WTC11 (cell line): ENCODE results near the gene TSNAXIP1. TPM values are rescaled to one million over a fixed set of nuclear protein-coding genes. Genes with fewer than 3 reads are reported as not detected.

ENCODE experiments used
- ATAC-seq: fragments of 200-7000 bp; cut with Tn5 transposase; 2 replicates; pipeline ENCODE4 v1.10.0; 2021; ENCODE audit warnings: mild to moderate bottlenecking, moderate library complexity
- CTCF ChIA-PET: fragments of 300-600 bp; sonication (Branson Sonifier 250); formaldehyde crosslinking; loops from one replicate; lab custom pipeline; 2021; ENCODE audit warnings: antibody characterized with exemption; lab: Charles Lee
- POLR2A ChIA-PET: fragments of 350-600 bp; sonication (Branson Sonifier 250); formaldehyde crosslinking; loops from one replicate; lab custom pipeline; 2021; ENCODE audit warnings: antibody characterized with exemption; lab: Charles Lee
- DNase-seq: peaks from one replicate; pipeline ENCODE4 v3.0.0; 2021; ENCODE audit warnings: low spot score
- H3K27ac Mint-ChIP-seq: 2 replicates; pipeline ENCODE4 v1.8.0; 2021; ENCODE audit warnings: mixed read lengths
- H3K27me3 Mint-ChIP-seq: 2 replicates; pipeline ENCODE4 v1.8.0; 2021; ENCODE audit warnings: low read depth, mild to moderate bottlenecking, moderate library complexity, mixed read lengths
- H3K36me3 Mint-ChIP-seq: 2 replicates; pipeline ENCODE4 v1.8.0; 2021; ENCODE audit warnings: mixed read lengths
- H3K4me1 Mint-ChIP-seq: 2 replicates; pipeline ENCODE4 v1.8.0; 2022; ENCODE audit warnings: mixed read lengths
- H3K4me3 Mint-ChIP-seq: 2 replicates; pipeline ENCODE4 v1.8.0; 2021; ENCODE audit warnings: mild to moderate bottlenecking, moderate library complexity, mixed read lengths
- H3K9me3 Mint-ChIP-seq: 2 replicates; pipeline ENCODE4 v1.8.0; 2021; ENCODE audit warnings: mixed read lengths
- CBFB ChIP-seq: sonication (generic); formaldehyde crosslinking; IDR thresholded peaks from 2 replicates; pipeline ENCODE4 v1.8.1; 2022; ENCODE audit warnings: mild to moderate bottlenecking, low read depth, missing genetic modification reagents
- FOXJ3 ChIP-seq: sonication (generic); formaldehyde crosslinking; IDR thresholded peaks from 2 replicates; pipeline ENCODE4 v1.9.0; 2021; ENCODE audit warnings: missing genetic modification reagents, mild to moderate bottlenecking, borderline replicate concordance
- FOXP1 ChIP-seq: sonication (generic); formaldehyde crosslinking; IDR thresholded peaks from 2 replicates; pipeline ENCODE4 v1.8.0; 2022; ENCODE audit warnings: missing genetic modification reagents, mild to moderate bottlenecking, moderate library complexity, borderline replicate concordance
- JUN ChIP-seq: sonication (generic); formaldehyde crosslinking; IDR thresholded peaks from 2 replicates; pipeline ENCODE4 v1.8.0; 2023; ENCODE audit warnings: mild to moderate bottlenecking, missing genetic modification reagents
- KAT7 ChIP-seq: sonication (generic); formaldehyde crosslinking; IDR thresholded peaks from 2 replicates; pipeline ENCODE4 v1.8.1; 2023; ENCODE audit warnings: missing genetic modification reagents, mild to moderate bottlenecking, borderline replicate concordance
- MYBL2 ChIP-seq: sonication (generic); formaldehyde crosslinking; IDR thresholded peaks from 2 replicates; pipeline ENCODE4 v1.8.1; 2023; ENCODE audit warnings: mild to moderate bottlenecking, moderate library complexity, missing genetic modification reagents
- NFE2L1 ChIP-seq: sonication (generic); formaldehyde crosslinking; IDR thresholded peaks from 2 replicates; pipeline ENCODE4 v1.8.1; 2023; ENCODE audit warnings: missing genetic modification reagents
- NR1H2 ChIP-seq: sonication (generic); formaldehyde crosslinking; IDR thresholded peaks from 2 replicates; pipeline ENCODE4 v1.9.0; 2021; ENCODE audit warnings: mild to moderate bottlenecking, moderate library complexity, missing genetic modification reagents
- PRRX2 ChIP-seq: fragments of 250-450 bp; sonication (Bioruptor Pico); IDR thresholded peaks from 2 replicates; pipeline ENCODE4 v1.8.0; 2021; ENCODE audit warnings: mild to moderate bottlenecking
- SMAD3 ChIP-seq: sonication (generic); formaldehyde crosslinking; IDR thresholded peaks from 2 replicates; pipeline ENCODE4 v1.8.0; 2022; ENCODE audit warnings: missing genetic modification reagents, mild to moderate bottlenecking, borderline replicate concordance
- SP1 ChIP-seq: sonication (generic); formaldehyde crosslinking; conservative IDR thresholded peaks from 2 replicates; pipeline ENCODE4 v1.8.1; 2022; ENCODE audit warnings: missing genetic modification reagents
- total RNA-seq: library from RNA; stranded (reverse); gene quantifications from 3 replicates; pipeline ENCODE4 v1.2.3, GENCODE V29; 2021
- TF ChIP-seq, protein P1 (sequence below): sonication (generic); formaldehyde crosslinking; IDR thresholded peaks from 2 replicates; pipeline ENCODE4 v1.8.0; 2023; ENCODE audit warnings: missing genetic modification reagents, mild to moderate bottlenecking, borderline replicate concordance
- TF ChIP-seq, protein P2 (sequence below): sonication (generic); formaldehyde crosslinking; IDR thresholded peaks from 2 replicates; pipeline ENCODE4 v1.8.1; 2022; ENCODE audit warnings: mild to moderate bottlenecking, missing genetic modification reagents, moderate library complexity, borderline replicate concordance
- TF ChIP-seq, protein P3 (sequence below): sonication (generic); formaldehyde crosslinking; IDR thresholded peaks from 2 replicates; pipeline ENCODE4 v1.8.1; 2023; ENCODE audit warnings: mild to moderate bottlenecking, moderate library complexity, missing genetic modification reagents
- TF ChIP-seq, protein P4 (sequence below): sonication (generic); formaldehyde crosslinking; IDR thresholded peaks from 2 replicates; pipeline ENCODE4 v1.8.1; 2023; ENCODE audit warnings: mild to moderate bottlenecking, missing genetic modification reagents
- TF ChIP-seq, protein P5 (sequence below): sonication (generic); formaldehyde crosslinking; IDR thresholded peaks from 2 replicates; pipeline ENCODE4 v1.8.0; 2022; ENCODE audit warnings: missing genetic modification reagents
- TF ChIP-seq, protein P6 (sequence below): sonication (generic); formaldehyde crosslinking; IDR thresholded peaks from 2 replicates; pipeline ENCODE4 v1.8.1; 2022; ENCODE audit warnings: low read depth, missing genetic modification reagents, borderline replicate concordance
- TF ChIP-seq, protein P7 (sequence below): sonication (generic); formaldehyde crosslinking; IDR thresholded peaks from 2 replicates; pipeline ENCODE4 v1.8.0; 2022; ENCODE audit warnings: mild to moderate bottlenecking, missing genetic modification reagents

The TSNAXIP1 gene
- total RNA-seq, 1 experiment from 2014 or later: 0.48 TPM

DNA sequence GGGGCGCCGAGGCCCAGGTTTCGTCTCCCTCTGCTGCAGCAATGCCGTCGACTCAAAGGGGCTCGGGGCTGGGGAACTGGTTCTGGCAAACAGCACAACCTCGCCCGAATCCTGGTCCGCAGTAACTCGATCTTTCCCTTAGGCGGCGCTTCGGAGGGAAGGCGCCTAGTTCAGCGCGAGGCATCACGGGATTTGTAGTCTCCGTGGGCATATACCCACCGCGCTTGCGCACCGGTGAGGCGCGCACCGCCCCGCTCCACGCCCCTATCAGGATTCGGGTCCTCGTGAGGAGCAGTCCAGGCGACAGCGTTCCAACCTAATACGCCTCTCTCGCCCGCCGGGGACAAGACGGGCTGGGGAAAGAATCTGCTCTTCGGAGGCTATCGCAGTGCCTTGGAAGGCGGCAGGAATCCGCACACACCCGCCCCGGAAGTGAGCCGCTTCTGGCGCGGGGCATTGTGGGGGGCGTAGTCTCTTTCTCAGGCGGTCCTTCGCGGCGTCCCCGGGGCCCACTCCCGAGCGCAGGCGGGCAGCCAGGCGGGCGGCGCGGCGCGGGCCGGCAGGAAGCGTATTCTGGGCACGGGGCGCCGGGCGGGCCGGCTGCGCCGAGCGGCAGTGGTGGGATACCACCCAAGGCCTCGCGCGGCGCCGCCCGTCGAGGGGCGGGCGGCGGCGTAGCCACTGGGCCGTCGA is 35.3 kb downstream of the TSNAXIP1 start, which contains the start of gene THAP11 (continued):
- peak; percentile 10; the same call in 1 of the 2 replicates for TF ChIP-seq FOXP1
- TF ChIP-seq NR1H2 (CRISPR knock-in tag): no peak
- TF ChIP-seq, protein P1, sequence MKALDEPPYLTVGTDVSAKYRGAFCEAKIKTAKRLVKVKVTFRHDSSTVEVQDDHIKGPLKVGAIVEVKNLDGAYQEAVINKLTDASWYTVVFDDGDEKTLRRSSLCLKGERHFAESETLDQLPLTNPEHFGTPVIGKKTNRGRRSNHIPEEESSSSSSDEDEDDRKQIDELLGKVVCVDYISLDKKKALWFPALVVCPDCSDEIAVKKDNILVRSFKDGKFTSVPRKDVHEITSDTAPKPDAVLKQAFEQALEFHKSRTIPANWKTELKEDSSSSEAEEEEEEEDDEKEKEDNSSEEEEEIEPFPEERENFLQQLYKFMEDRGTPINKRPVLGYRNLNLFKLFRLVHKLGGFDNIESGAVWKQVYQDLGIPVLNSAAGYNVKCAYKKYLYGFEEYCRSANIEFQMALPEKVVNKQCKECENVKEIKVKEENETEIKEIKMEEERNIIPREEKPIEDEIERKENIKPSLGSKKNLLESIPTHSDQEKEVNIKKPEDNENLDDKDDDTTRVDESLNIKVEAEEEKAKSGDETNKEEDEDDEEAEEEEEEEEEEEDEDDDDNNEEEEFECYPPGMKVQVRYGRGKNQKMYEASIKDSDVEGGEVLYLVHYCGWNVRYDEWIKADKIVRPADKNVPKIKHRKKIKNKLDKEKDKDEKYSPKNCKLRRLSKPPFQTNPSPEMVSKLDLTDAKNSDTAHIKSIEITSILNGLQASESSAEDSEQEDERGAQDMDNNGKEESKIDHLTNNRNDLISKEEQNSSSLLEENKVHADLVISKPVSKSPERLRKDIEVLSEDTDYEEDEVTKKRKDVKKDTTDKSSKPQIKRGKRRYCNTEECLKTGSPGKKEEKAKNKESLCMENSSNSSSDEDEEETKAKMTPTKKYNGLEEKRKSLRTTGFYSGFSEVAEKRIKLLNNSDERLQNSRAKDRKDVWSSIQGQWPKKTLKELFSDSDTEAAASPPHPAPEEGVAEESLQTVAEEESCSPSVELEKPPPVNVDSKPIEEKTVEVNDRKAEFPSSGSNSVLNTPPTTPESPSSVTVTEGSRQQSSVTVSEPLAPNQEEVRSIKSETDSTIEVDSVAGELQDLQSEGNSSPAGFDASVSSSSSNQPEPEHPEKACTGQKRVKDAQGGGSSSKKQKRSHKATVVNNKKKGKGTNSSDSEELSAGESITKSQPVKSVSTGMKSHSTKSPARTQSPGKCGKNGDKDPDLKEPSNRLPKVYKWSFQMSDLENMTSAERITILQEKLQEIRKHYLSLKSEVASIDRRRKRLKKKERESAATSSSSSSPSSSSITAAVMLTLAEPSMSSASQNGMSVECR (CRISPR knock-in tag): peak; percentile 22; the same call in 1 of the 2 replicates
- no peak for TF ChIP-seq FOXJ3
- TF ChIP-seq SP1 (CRISPR knock-in tag): peak; percentile 93
- TF ChIP-seq, protein P2, sequence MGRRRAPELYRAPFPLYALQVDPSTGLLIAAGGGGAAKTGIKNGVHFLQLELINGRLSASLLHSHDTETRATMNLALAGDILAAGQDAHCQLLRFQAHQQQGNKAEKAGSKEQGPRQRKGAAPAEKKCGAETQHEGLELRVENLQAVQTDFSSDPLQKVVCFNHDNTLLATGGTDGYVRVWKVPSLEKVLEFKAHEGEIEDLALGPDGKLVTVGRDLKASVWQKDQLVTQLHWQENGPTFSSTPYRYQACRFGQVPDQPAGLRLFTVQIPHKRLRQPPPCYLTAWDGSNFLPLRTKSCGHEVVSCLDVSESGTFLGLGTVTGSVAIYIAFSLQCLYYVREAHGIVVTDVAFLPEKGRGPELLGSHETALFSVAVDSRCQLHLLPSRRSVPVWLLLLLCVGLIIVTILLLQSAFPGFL (CRISPR knock-in tag): no peak
- TF ChIP-seq, protein P3, sequence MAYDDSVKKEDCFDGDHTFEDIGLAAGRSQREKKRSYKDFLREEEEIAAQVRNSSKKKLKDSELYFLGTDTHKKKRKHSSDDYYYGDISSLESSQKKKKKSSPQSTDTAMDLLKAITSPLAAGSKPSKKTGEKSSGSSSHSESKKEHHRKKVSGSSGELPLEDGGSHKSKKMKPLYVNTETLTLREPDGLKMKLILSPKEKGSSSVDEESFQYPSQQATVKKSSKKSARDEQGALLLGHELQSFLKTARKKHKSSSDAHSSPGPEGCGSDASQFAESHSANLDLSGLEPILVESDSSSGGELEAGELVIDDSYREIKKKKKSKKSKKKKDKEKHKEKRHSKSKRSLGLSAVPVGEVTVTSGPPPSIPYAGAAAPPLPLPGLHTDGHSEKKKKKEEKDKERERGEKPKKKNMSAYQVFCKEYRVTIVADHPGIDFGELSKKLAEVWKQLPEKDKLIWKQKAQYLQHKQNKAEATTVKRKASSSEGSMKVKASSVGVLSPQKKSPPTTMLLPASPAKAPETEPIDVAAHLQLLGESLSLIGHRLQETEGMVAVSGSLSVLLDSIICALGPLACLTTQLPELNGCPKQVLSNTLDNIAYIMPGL: peak; percentile 36; the same call in 1 of the 2 replicates

DNA sequence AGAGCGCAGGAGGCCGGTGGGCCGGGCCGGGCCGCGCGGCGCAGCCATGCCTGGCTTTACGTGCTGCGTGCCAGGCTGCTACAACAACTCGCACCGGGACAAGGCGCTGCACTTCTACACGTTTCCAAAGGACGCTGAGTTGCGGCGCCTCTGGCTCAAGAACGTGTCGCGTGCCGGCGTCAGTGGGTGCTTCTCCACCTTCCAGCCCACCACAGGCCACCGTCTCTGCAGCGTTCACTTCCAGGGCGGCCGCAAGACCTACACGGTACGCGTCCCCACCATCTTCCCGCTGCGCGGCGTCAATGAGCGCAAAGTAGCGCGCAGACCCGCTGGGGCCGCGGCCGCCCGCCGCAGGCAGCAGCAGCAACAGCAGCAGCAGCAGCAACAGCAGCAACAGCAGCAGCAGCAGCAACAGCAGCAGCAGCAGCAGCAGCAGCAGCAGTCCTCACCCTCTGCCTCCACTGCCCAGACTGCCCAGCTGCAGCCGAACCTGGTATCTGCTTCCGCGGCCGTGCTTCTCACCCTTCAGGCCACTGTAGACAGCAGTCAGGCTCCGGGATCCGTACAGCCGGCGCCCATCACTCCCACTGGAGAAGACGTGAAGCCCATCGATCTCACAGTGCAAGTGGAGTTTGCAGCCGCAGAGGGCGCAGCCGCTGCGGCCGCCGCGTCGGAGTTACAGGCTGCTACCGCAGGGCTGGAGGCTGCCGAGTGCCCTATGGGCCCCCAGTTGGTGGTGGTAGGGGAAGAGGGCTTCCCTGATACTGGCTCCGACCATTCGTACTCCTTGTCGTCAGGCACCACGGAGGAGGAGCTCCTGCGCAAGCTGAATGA is 36.0 kb downstream of the TSNAXIP1 start:
- ATAC-seq (peak; percentile 1), DNase-seq (peak; percentile 59)
- Mint-ChIP-seq H3K27me3 (no peaks in the 10 kb centered on the region), H3K36me3 (no peaks in the 10 kb centered on the region), H3K27ac (peak overlapping the region; percentile 91), H3K9me3 (no peaks in the 10 kb centered on the region), H3K4me1 (peaks cover 43% of the 10 kb centered on the region), H3K4me3 (peak overlapping the region; percentile 94)
- CTCF ChIA-PET: interaction anchor here (0.8 to 4.4 kb wide), 5 partner anchors 23 to 243 kb away, joined by 3 to 58 read pairs (median 16); partner anchors contain the start of genes NFATC3 and NRN1L
- POLR2A ChIA-PET: interaction anchor here (1.5 kb wide), 1 partner anchor 26 kb away, joined by 4 read pairs; no protein-coding TSS in a partner anchor
- TF ChIP-seq, protein P4, sequence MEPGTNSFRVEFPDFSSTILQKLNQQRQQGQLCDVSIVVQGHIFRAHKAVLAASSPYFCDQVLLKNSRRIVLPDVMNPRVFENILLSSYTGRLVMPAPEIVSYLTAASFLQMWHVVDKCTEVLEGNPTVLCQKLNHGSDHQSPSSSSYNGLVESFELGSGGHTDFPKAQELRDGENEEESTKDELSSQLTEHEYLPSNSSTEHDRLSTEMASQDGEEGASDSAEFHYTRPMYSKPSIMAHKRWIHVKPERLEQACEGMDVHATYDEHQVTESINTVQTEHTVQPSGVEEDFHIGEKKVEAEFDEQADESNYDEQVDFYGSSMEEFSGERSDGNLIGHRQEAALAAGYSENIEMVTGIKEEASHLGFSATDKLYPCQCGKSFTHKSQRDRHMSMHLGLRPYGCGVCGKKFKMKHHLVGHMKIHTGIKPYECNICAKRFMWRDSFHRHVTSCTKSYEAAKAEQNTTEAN (CRISPR knock-in tag): peak; percentile 55; the same call in 1 of the 2 replicates
- TF ChIP-seq NFE2L1 (no peak), MYBL2 (CRISPR knock-in tag) (peak; percentile 36; the same call in 1 of the 2 replicates), JUN (CRISPR knock-in tag) (peak; percentile 79; the same call in 1 of the 2 replicates), PRRX2 (CRISPR knock-in tag) (no peak), CBFB (CRISPR knock-in tag) (no peak), SMAD3 (CRISPR knock-in tag) (0 out of 2 replicates have a peak, but pooled peaks have one; percentile 43), KAT7 (CRISPR knock-in tag) (0 out of 2 replicates have a peak, but pooled peaks have one; percentile 62), FOXP1 (peak; percentile 76)
- TF ChIP-seq, protein P5, sequence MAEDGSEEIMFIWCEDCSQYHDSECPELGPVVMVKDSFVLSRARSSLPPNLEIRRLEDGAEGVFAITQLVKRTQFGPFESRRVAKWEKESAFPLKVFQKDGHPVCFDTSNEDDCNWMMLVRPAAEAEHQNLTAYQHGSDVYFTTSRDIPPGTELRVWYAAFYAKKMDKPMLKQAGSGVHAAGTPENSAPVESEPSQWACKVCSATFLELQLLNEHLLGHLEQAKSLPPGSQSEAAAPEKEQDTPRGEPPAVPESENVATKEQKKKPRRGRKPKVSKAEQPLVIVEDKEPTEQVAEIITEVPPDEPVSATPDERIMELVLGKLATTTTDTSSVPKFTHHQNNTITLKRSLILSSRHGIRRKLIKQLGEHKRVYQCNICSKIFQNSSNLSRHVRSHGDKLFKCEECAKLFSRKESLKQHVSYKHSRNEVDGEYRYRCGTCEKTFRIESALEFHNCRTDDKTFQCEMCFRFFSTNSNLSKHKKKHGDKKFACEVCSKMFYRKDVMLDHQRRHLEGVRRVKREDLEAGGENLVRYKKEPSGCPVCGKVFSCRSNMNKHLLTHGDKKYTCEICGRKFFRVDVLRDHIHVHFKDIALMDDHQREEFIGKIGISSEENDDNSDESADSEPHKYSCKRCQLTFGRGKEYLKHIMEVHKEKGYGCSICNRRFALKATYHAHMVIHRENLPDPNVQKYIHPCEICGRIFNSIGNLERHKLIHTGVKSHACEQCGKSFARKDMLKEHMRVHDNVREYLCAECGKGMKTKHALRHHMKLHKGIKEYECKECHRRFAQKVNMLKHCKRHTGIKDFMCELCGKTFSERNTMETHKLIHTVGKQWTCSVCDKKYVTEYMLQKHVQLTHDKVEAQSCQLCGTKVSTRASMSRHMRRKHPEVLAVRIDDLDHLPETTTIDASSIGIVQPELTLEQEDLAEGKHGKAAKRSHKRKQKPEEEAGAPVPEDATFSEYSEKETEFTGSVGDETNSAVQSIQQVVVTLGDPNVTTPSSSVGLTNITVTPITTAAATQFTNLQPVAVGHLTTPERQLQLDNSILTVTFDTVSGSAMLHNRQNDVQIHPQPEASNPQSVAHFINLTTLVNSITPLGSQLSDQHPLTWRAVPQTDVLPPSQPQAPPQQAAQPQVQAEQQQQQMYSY: 0 out of 2 replicates have a peak, but pooled peaks have one; percentile 9
- TF ChIP-seq, protein P6, sequence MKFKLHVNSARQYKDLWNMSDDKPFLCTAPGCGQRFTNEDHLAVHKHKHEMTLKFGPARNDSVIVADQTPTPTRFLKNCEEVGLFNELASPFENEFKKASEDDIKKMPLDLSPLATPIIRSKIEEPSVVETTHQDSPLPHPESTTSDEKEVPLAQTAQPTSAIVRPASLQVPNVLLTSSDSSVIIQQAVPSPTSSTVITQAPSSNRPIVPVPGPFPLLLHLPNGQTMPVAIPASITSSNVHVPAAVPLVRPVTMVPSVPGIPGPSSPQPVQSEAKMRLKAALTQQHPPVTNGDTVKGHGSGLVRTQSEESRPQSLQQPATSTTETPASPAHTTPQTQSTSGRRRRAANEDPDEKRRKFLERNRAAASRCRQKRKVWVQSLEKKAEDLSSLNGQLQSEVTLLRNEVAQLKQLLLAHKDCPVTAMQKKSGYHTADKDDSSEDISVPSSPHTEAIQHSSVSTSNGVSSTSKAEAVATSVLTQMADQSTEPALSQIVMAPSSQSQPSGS (CRISPR knock-in tag): no peak
- TF ChIP-seq, protein P7, sequence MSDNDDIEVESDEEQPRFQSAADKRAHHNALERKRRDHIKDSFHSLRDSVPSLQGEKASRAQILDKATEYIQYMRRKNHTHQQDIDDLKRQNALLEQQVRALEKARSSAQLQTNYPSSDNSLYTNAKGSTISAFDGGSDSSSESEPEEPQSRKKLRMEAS (CRISPR knock-in tag): peak; percentile 52; the same call in 1 of the 2 replicates
